Activated CD8-positive, alpha-beta T cell treated with anti-CD3 and anti-CD28 coated beads for 36 hours (primary cell): ENCODE results near the gene CFAP20DC. TPM values are rescaled to one million over a fixed set of nuclear protein-coding genes. Genes with fewer than 3 reads are reported as not detected.

Source experiments
- ATAC-seq: fragments of 200-7000 bp; cut with Tn5 transposase; one replicate; pipeline ENCODE4 v1.10.0; 2021; ENCODE audit warnings: mild to moderate bottlenecking, moderate library complexity
- CTCF ChIA-PET: fragments of 350-600 bp; sonication (Branson Sonifier 250); formaldehyde crosslinking; loops from one replicate; lab custom pipeline; 2021; ENCODE audit warnings: antibody characterized with exemption; lab: Charles Lee
- POLR2A ChIA-PET: fragments of 350-600 bp; sonication (Branson Sonifier 250); formaldehyde crosslinking; loops from one replicate; lab custom pipeline; 2021; ENCODE audit warnings: antibody characterized with exemption; lab: Charles Lee
- DNase-seq: peaks from one replicate; pipeline ENCODE4 v3.0.0-alpha.2; 2020
- H3K27ac Mint-ChIP-seq: one replicate; pipeline ENCODE4 v1.8.0; 2021; ENCODE audit warnings: mild to moderate bottlenecking, mixed read lengths
- H3K27me3 Mint-ChIP-seq: one replicate; pipeline ENCODE4 v1.8.0; 2021; ENCODE audit warnings: mixed read lengths
- H3K36me3 Mint-ChIP-seq: one replicate; pipeline ENCODE4 v1.8.0; 2021; ENCODE audit warnings: low read depth, mixed read lengths
- H3K4me1 Mint-ChIP-seq: one replicate; pipeline ENCODE4 v1.8.0; 2021; ENCODE audit warnings: low read depth, mixed read lengths
- H3K4me3 Mint-ChIP-seq: one replicate; pipeline ENCODE4 v1.8.0; 2021; ENCODE audit warnings: mild to moderate bottlenecking, moderate library complexity, mixed read lengths
- H3K9me3 Mint-ChIP-seq: one replicate; pipeline ENCODE4 v1.8.0; 2021; ENCODE audit warnings: mixed read lengths
- intact Hi-C: fragments of 100-400 bp; cut with micrococcal nuclease; formaldehyde crosslinking; loops from one replicate; pipeline ENCODE4 v1.10.0; 2022
- total RNA-seq, 2 experiments: library from RNA; stranded (reverse); gene quantifications; one replicate each; pipeline ENCODE4 v1.2.3, GENCODE V29; 2021
- TF ChIP-seq, protein P1 (sequence below): fragments of 200-600 bp; IDR thresholded peaks from one replicate; pipeline ENCODE4 v1.8.0; 2022; ENCODE audit warnings: antibody characterized with exemption, mild to moderate bottlenecking

CFAP20DC gene
- total RNA-seq, 2 experiments from 2014 or later, result 1.4 to 1.5 TPM

- H3K36me3 Mint-ChIP-seq, result no peaks in the 10 kb centered on the region
- peaks cover 12% of the 10 kb centered on the region for H3K27me3 Mint-ChIP-seq
- no peaks in the 10 kb centered on the region for H3K4me1 Mint-ChIP-seq
- TF ChIP-seq, protein P1, sequence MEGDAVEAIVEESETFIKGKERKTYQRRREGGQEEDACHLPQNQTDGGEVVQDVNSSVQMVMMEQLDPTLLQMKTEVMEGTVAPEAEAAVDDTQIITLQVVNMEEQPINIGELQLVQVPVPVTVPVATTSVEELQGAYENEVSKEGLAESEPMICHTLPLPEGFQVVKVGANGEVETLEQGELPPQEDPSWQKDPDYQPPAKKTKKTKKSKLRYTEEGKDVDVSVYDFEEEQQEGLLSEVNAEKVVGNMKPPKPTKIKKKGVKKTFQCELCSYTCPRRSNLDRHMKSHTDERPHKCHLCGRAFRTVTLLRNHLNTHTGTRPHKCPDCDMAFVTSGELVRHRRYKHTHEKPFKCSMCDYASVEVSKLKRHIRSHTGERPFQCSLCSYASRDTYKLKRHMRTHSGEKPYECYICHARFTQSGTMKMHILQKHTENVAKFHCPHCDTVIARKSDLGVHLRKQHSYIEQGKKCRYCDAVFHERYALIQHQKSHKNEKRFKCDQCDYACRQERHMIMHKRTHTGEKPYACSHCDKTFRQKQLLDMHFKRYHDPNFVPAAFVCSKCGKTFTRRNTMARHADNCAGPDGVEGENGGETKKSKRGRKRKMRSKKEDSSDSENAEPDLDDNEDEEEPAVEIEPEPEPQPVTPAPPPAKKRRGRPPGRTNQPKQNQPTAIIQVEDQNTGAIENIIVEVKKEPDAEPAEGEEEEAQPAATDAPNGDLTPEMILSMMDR, result no peak
- CTCF ChIA-PET, result no interaction called here
- ATAC-seq (no peak), DNase-seq (no peak)
- POLR2A ChIA-PET, result interaction anchor here (0.6 kb wide), 1 partner anchor 60 kb away, joined by 3 read pairs; no protein-coding TSS in a partner anchor
- H3K9me3 Mint-ChIP-seq, result no peaks in the 10 kb centered on the region
- no peak overlapping the region for H3K4me3 Mint-ChIP-seq
- intact Hi-C loops, result no loop called here
- no peak overlapping the region for H3K27ac Mint-ChIP-seq
Observed at GRCh38 chr3:59085976-59086375, 36.2 kb upstream of the CFAP20DC start.

- ATAC-seq, result no peak
- intact Hi-C loops, result no loop called here
- no peak for DNase-seq
- Mint-ChIP-seq H3K9me3 (no peaks in the 10 kb centered on the region), H3K27me3 (peaks cover 12% of the 10 kb centered on the region), H3K4me3 (no peak overlapping the region), H3K4me1 (no peaks in the 10 kb centered on the region), H3K36me3 (no peaks in the 10 kb centered on the region), H3K27ac (no peak overlapping the region)
- TF ChIP-seq, protein P1, result no peak
- POLR2A ChIA-PET, result no interaction called here
- CTCF ChIA-PET, result no interaction called here
Observed at GRCh38 chr3:59084583-59084982, 34.8 kb upstream of the CFAP20DC start.

GRCh38 chr3:59082106-59082505, 32.3 kb upstream of the CFAP20DC start:
- intact Hi-C loops, result no loop called here
- no peak for DNase-seq
- ATAC-seq, result no peak
- POLR2A ChIA-PET, result no interaction called here
- CTCF ChIA-PET, result no interaction called here
- no peak overlapping the region for H3K4me3 Mint-ChIP-seq
- H3K9me3 Mint-ChIP-seq, result no peaks in the 10 kb centered on the region
- no peaks in the 10 kb centered on the region for H3K36me3 Mint-ChIP-seq
- no peak overlapping the region for H3K27ac Mint-ChIP-seq
- H3K4me1 Mint-ChIP-seq, result no peaks in the 10 kb centered on the region
- H3K27me3 Mint-ChIP-seq, result peaks cover 14% of the 10 kb centered on the region
- TF ChIP-seq, protein P1, result no peak

GRCh38 chr3:59081071-59081470, 31.2 kb upstream of the CFAP20DC start:
- Mint-ChIP-seq H3K4me3 (no peak overlapping the region), H3K27ac (no peak overlapping the region), H3K9me3 (no peaks in the 10 kb centered on the region), H3K27me3 (peaks cover 16% of the 10 kb centered on the region), H3K4me1 (no peaks in the 10 kb centered on the region), H3K36me3 (no peaks in the 10 kb centered on the region)
- intact Hi-C loops, result no loop called here
- POLR2A ChIA-PET, result no interaction called here
- CTCF ChIA-PET, result no interaction called here
- DNase-seq (no peak), ATAC-seq (no peak)
- TF ChIP-seq, protein P1, result no peak

- no peaks in the 10 kb centered on the region for H3K4me1 Mint-ChIP-seq
- no peaks in the 10 kb centered on the region for H3K36me3 Mint-ChIP-seq
- H3K27me3 Mint-ChIP-seq, result peaks cover 16% of the 10 kb centered on the region
- POLR2A ChIA-PET, result no interaction called here
- ATAC-seq (no peak), DNase-seq (no peak)
- CTCF ChIA-PET, result no interaction called here
- no peak overlapping the region for H3K27ac Mint-ChIP-seq
- H3K9me3 Mint-ChIP-seq, result no peaks in the 10 kb centered on the region
- TF ChIP-seq, protein P1, result no peak
- H3K4me3 Mint-ChIP-seq, result no peak overlapping the region
- intact Hi-C loops, result no loop called here
Observed at GRCh38 chr3:59079962-59080361, 30.1 kb upstream of the CFAP20DC start.
